Activated naive CD8-positive, alpha-beta T cell treated with anti-CD3 and anti-CD28 coated beads, Interleukin-2, amount 10 ng/mL, durations not matched to agents 7 days and 5 days (primary cell): ENCODE results near the gene FBXO8. TPM values are rescaled to one million over a fixed set of nuclear protein-coding genes. Genes with fewer than 3 reads are reported as not detected.
"Not testable (repeated sequence)": the region's sequence is repeated elsewhere in the genome, so short reads cannot be mapped to it uniquely, and the experiment has no call there.

Experiments
- ATAC-seq: fragments of 150-1000 bp; cut with Tn5 transposase; one replicate; pipeline ENCODE4 v1.10.0; 2021; ENCODE audit warnings: low read depth, moderate library complexity
- POLR2A ChIA-PET: fragments of 350-600 bp; sonication (Branson Sonifier 250); formaldehyde crosslinking; loops from one replicate; lab custom pipeline; 2021; ENCODE audit warnings: antibody characterized with exemption; lab: Charles Lee
- DNase-seq: peaks from one replicate; pipeline ENCODE4 v3.0.0; 2021
- H3K27ac Mint-ChIP-seq: one replicate; pipeline ENCODE4 v1.8.0; 2022; ENCODE audit warnings: mild to moderate bottlenecking, mixed read lengths
- H3K27me3 Mint-ChIP-seq: one replicate; pipeline ENCODE4 v1.8.0; 2022; ENCODE audit warnings: mild to moderate bottlenecking, moderate library complexity, mixed read lengths
- H3K36me3 Mint-ChIP-seq: one replicate; pipeline ENCODE4 v1.8.0; 2021; ENCODE audit warnings: mild to moderate bottlenecking, mixed read lengths
- H3K4me1 Mint-ChIP-seq: one replicate; pipeline ENCODE4 v1.8.0; 2021; ENCODE audit warnings: mixed read lengths
- H3K4me3 Mint-ChIP-seq: one replicate; pipeline ENCODE4 v1.8.0; 2022; ENCODE audit warnings: mild to moderate bottlenecking, moderate library complexity, mixed read lengths
- H3K9me3 Mint-ChIP-seq: one replicate; pipeline ENCODE4 v1.8.0; 2021; ENCODE audit warnings: mixed read lengths
- total RNA-seq, 2 experiments: library from RNA; stranded (reverse); gene quantifications; one replicate each; pipeline ENCODE4 v1.2.3, GENCODE V29; 2021

The FBXO8 gene
- total RNA-seq, 2 experiments from 2014 or later: 20.6 to 22.3 TPM

DNA sequence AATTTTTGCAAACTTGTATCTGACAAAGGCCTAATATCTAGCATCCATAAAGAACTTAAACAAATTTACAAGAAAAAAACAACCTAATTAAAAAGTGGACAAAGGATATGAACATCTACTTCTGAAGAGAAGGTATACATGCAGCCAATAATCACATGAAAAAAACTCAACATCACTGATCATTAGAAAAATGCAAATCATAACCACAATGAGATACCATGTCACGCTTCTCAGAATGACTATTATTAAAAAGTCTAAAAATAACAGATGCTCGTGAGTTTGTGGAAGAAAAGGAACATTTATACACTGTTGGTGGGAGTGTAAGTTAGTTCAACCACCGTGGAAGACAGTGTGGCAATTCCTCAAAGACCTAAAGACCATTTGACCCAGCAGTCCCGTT is 24.2 kb upstream of the FBXO8 start:
- H3K4me3 Mint-ChIP-seq: no peak overlapping the region
- no peaks in the 10 kb centered on the region for H3K27me3 Mint-ChIP-seq
- H3K27ac Mint-ChIP-seq: no peak overlapping the region
- DNase-seq (no peak), ATAC-seq (no peak)
- peaks cover 23% of the 10 kb centered on the region for H3K36me3 Mint-ChIP-seq
- peaks cover 2% of the 10 kb centered on the region for H3K4me1 Mint-ChIP-seq
- POLR2A ChIA-PET: no interaction called here
- H3K9me3 Mint-ChIP-seq: no peaks in the 10 kb centered on the region

GRCh38 chr4:174305961-174306360 is 22.5 kb upstream of the FBXO8 start:
- H3K36me3 Mint-ChIP-seq: peaks cover 26% of the 10 kb centered on the region
- H3K4me3 Mint-ChIP-seq: no peak overlapping the region
- POLR2A ChIA-PET: no interaction called here
- no peak for DNase-seq
- H3K9me3 Mint-ChIP-seq: no peaks in the 10 kb centered on the region
- no peak for ATAC-seq
- H3K4me1 Mint-ChIP-seq: peaks cover 2% of the 10 kb centered on the region
- no peaks in the 10 kb centered on the region for H3K27me3 Mint-ChIP-seq
- H3K27ac Mint-ChIP-seq: no peak overlapping the region

- no peak overlapping the region for H3K27ac Mint-ChIP-seq
- DNase-seq: no peak
- peaks cover 34% of the 10 kb centered on the region for H3K36me3 Mint-ChIP-seq
- POLR2A ChIA-PET: no interaction called here
- no peak for ATAC-seq
- H3K27me3 Mint-ChIP-seq: no peaks in the 10 kb centered on the region
- H3K4me3 Mint-ChIP-seq: no peak overlapping the region
- H3K9me3 Mint-ChIP-seq: no peaks in the 10 kb centered on the region
- H3K4me1 Mint-ChIP-seq: peaks cover 10% of the 10 kb centered on the region
Measured at GRCh38 chr4:174304664-174305063, 21.2 kb upstream of the FBXO8 start.

GRCh38 chr4:174303687-174304086 is 20.2 kb upstream of the FBXO8 start:
- no peaks in the 10 kb centered on the region for H3K27me3 Mint-ChIP-seq
- POLR2A ChIA-PET: no interaction called here
- no peak for DNase-seq
- H3K36me3 Mint-ChIP-seq: peaks cover 35% of the 10 kb centered on the region
- H3K27ac Mint-ChIP-seq: no peak overlapping the region
- H3K4me3 Mint-ChIP-seq: no peak overlapping the region
- H3K4me1 Mint-ChIP-seq: peaks cover 11% of the 10 kb centered on the region
- ATAC-seq: no peak
- no peaks in the 10 kb centered on the region for H3K9me3 Mint-ChIP-seq

- H3K4me3 Mint-ChIP-seq, H3K4me1 Mint-ChIP-seq, H3K27me3 Mint-ChIP-seq, POLR2A ChIA-PET, H3K27ac Mint-ChIP-seq, ATAC-seq, DNase-seq: not testable (repeated sequence)
- H3K36me3 Mint-ChIP-seq: peaks cover 43% of the 10 kb centered on the region
- peaks cover 15% of the 10 kb centered on the region for H3K9me3 Mint-ChIP-seq
Measured at GRCh38 chr4:174295142-174295541, 11.7 kb upstream of the FBXO8 start.

DNA sequence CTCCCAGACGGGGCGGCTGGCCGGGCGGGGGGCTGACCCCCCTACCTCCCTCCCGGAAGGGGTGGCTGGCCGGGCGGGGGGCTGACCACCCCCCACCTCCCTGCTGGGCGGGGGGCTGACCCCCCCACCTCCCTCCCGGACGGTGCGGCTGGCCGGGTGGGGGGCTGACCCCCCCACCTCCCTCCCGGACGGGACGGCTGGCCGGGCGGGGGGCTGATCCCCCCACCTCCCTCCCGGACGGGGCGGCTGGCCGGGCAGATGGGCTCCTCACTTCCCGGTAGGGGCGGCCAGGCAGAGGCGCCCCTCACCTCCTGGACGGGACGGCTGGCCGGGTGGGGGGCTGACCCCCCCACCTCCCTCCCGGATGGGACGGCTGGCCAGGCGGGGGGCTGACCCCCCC is 11.2 kb upstream of the FBXO8 start:
- Mint-ChIP-seq H3K9me3 (peaks cover 15% of the 10 kb centered on the region), H3K36me3 (peaks cover 38% of the 10 kb centered on the region)
- ATAC-seq, H3K4me1 Mint-ChIP-seq, DNase-seq, H3K27me3 Mint-ChIP-seq, H3K27ac Mint-ChIP-seq, POLR2A ChIA-PET, H3K4me3 Mint-ChIP-seq: not testable (repeated sequence)

DNA sequence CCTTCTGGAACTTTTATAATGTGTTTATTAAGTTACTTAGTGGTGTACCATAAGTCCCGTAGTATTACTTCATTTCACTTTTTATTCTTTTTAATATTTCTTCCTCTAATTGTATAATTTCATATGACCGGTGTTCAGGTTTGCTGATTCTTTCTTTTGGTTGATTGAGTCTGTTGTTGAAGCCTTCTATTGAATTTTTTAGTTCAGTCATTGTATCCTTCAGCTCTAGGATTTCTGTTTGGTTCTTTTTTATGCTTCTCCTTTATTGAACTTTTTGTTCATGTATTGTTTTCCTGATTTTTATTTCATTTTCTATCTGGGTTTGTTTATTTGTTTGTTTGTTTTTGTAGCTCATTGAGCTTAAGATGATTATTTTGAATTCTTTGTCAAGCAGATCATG is 9.0 kb upstream of the FBXO8 start:
- no peaks in the 10 kb centered on the region for H3K27me3 Mint-ChIP-seq
- H3K9me3 Mint-ChIP-seq: peaks cover 15% of the 10 kb centered on the region
- peaks cover 43% of the 10 kb centered on the region for H3K36me3 Mint-ChIP-seq
- no peak overlapping the region for H3K4me3 Mint-ChIP-seq
- DNase-seq (no peak), ATAC-seq (no peak)
- POLR2A ChIA-PET: no interaction called here
- no peak overlapping the region for H3K27ac Mint-ChIP-seq
- H3K4me1 Mint-ChIP-seq: peaks cover 1% of the 10 kb centered on the region

- H3K27ac Mint-ChIP-seq: no peak overlapping the region
- no peak overlapping the region for H3K4me3 Mint-ChIP-seq
- no peak for ATAC-seq
- peaks cover 21% of the 10 kb centered on the region for H3K36me3 Mint-ChIP-seq
- DNase-seq: no peak
- H3K9me3 Mint-ChIP-seq: peaks cover 6% of the 10 kb centered on the region
- POLR2A ChIA-PET: no interaction called here
- no peaks in the 10 kb centered on the region for H3K27me3 Mint-ChIP-seq
- H3K4me1 Mint-ChIP-seq: peaks cover 21% of the 10 kb centered on the region
Measured at GRCh38 chr4:174286870-174287269, 3.4 kb upstream of the FBXO8 start.

DNA sequence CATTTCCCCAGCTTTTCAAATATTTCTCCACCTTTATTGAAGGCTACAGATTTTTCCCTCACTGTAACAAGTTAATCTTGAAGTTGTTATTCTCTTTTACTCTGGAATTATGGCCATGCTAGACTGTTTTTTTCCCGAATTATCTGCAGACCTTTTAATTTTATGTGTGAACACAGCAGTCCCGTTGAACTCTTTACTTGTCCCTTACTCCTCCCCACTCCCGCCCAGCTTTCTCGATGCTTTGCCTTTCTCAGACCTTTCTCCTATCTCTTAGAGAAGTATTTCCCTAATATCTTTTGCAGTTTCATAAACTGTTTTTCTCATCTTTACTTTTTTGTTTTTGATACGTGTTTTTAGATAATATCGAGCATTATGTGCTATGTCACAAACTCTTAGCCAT is 1.0 kb upstream of the FBXO8 start:
- no peak for ATAC-seq
- Mint-ChIP-seq H3K4me3 (peak overlapping the region; percentile 88), H3K9me3 (peaks cover 2% of the 10 kb centered on the region), H3K36me3 (peaks cover 17% of the 10 kb centered on the region), H3K27me3 (no peaks in the 10 kb centered on the region), H3K27ac (peak overlapping the region; percentile 99), H3K4me1 (peaks cover 23% of the 10 kb centered on the region)
- DNase-seq: no peak
- POLR2A ChIA-PET: interaction anchor here (1.0 kb wide), 1 partner anchor 950 kb away, joined by 5 read pairs; the partner anchor contains the start of gene HMGB2

DNA sequence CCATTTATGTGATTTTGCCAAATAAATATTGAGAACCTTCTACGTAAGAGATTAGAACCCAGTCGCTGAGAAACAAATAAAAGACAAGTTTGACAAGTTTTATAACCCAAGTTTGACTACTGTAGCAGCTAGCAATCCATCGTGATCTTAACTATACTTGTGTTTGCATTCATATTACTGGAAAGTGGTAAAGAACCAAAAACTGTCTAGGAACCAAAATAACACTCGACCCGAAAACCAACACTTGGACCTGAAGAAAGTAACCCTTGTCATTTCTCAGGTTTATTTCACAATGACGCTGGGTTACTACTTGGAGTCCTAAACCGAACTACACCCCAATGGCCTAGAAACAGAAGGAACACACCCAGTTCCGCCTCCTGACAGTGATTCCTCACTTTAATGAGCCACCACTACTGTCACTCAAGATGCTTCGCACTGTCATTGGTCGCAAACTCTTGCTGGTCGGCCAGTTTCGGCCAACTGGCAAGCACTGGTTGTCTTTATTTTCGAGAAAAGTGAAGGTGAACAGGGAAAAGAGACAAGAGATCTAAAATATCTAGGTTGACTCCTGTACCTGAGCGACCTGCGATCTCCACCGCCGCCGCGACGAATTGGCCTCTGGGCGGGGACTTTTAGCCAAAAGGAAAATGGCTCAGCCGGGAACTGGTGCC is 496 bp downstream of the FBXO8 start:
- Mint-ChIP-seq H3K4me3 (peak overlapping the region; percentile 88), H3K9me3 (peaks cover 3% of the 10 kb centered on the region), H3K27ac (peak overlapping the region; percentile 99), H3K27me3 (no peaks in the 10 kb centered on the region), H3K36me3 (peaks cover 15% of the 10 kb centered on the region), H3K4me1 (peaks cover 31% of the 10 kb centered on the region)
- ATAC-seq (peak; percentile 98), DNase-seq (peak; percentile 71)
- POLR2A ChIA-PET: interaction anchor here (1.3 kb wide), 1 partner anchor 913 kb away, joined by 3 read pairs; no protein-coding TSS in a partner anchor

GRCh38 chr4:174281901-174282300 is 1.6 kb downstream of the FBXO8 start:
- Mint-ChIP-seq H3K4me3 (peak overlapping the region; percentile 88), H3K9me3 (peaks cover 3% of the 10 kb centered on the region), H3K27ac (no peak overlapping the region), H3K36me3 (peaks cover 11% of the 10 kb centered on the region), H3K27me3 (no peaks in the 10 kb centered on the region), H3K4me1 (peaks cover 29% of the 10 kb centered on the region)
- POLR2A ChIA-PET: no interaction called here
- ATAC-seq: no peak
- DNase-seq: no peak

GRCh38 chr4:174281182-174281737 is 2.2 kb downstream of the FBXO8 start:
- Mint-ChIP-seq H3K36me3 (peaks cover 11% of the 10 kb centered on the region), H3K27me3 (no peaks in the 10 kb centered on the region), H3K4me3 (no peak overlapping the region), H3K27ac (no peak overlapping the region), H3K9me3 (peaks cover 3% of the 10 kb centered on the region), H3K4me1 (peaks cover 27% of the 10 kb centered on the region)
- DNase-seq: no peak
- POLR2A ChIA-PET: no interaction called here
- no peak for ATAC-seq

- POLR2A ChIA-PET: no interaction called here
- ATAC-seq (no peak), DNase-seq (no peak)
- peaks cover 9% of the 10 kb centered on the region for H3K36me3 Mint-ChIP-seq
- no peaks in the 10 kb centered on the region for H3K27me3 Mint-ChIP-seq
- peaks cover 14% of the 10 kb centered on the region for H3K4me1 Mint-ChIP-seq
- peak overlapping the region; percentile 43 for H3K27ac Mint-ChIP-seq
- peaks cover 3% of the 10 kb centered on the region for H3K9me3 Mint-ChIP-seq
- H3K4me3 Mint-ChIP-seq: no peak overlapping the region
Measured at GRCh38 chr4:174279433-174280155, 3.9 kb downstream of the FBXO8 start.

- H3K36me3 Mint-ChIP-seq: peaks cover 9% of the 10 kb centered on the region
- DNase-seq (no peak), ATAC-seq (no peak)
- H3K27ac Mint-ChIP-seq: no peak overlapping the region
- POLR2A ChIA-PET: no interaction called here
- H3K4me3 Mint-ChIP-seq: no peak overlapping the region
- no peaks in the 10 kb centered on the region for H3K27me3 Mint-ChIP-seq
- peaks cover 3% of the 10 kb centered on the region for H3K9me3 Mint-ChIP-seq
- H3K4me1 Mint-ChIP-seq: peaks cover 14% of the 10 kb centered on the region
Measured at GRCh38 chr4:174278467-174278866, 5.0 kb downstream of the FBXO8 start.
